Stimulated activated CD4-positive, alpha-beta T cell treated with anti-CD3 and anti-CD28 coated beads, TNF-alpha, amount 100 ng/mL, for 1 hour (primary cell): ENCODE results near the gene RBMY1B.
"Not testable (repeated sequence)": the region's sequence is repeated elsewhere in the genome, so short reads cannot be mapped to it uniquely, and the experiment has no call there.

Source experiments
- DNase-seq, 3 donors: peaks; one replicate each; pipeline ENCODE4 v3.0.0-alpha.2; 2020; ENCODE audit warnings: low read depth in 3 of 3, low spot score in 1 of 3

RBMY1B gene

DNA sequence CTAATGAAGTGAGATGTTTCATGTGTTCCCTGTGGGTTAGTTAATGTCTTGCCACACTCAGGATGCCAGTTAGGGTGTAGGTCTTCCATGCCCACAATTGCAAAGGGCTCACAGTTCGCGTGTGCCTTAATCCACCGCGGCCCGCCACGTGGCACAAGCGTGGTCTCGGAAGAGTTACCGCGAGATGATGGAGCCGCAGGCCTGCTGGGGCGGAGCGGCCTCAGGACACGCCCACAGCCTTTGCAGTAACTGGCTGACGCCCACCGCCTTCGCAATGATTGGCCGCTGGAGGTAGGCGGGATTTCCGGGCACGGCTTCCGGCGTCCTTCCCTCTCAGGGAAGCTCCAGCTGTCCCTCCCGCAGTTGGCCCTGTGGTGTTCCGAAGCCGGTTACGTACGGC lies at the start of gene RBMY1B:
RBMY1B (plus strand) TSS at position 301 of the 400 bp plus-strand sequence. CDS start 2,013 bp downstream, outside the sequence.
- not testable (repeated sequence) for DNase-seq

DNA sequence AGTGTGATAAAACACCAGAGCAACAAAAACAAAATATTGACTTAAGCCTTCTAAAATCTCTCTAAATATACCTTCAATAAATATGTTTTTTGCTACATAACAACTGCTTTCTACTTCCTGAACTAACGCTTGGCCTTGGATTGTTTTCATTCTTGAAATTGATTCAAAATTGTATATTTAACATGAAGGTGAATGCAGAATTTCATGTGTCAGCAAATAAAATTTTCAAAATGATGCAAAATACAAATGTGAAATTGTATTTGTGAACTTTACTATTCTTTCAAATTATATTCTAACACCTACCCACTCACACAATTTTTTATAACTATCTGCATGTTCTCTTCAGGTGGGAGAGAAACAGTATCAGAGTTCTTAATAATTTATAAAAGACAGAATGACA lies 48.2 kb upstream of the RBMY1B start:
- not testable (repeated sequence) for DNase-seq

DNA sequence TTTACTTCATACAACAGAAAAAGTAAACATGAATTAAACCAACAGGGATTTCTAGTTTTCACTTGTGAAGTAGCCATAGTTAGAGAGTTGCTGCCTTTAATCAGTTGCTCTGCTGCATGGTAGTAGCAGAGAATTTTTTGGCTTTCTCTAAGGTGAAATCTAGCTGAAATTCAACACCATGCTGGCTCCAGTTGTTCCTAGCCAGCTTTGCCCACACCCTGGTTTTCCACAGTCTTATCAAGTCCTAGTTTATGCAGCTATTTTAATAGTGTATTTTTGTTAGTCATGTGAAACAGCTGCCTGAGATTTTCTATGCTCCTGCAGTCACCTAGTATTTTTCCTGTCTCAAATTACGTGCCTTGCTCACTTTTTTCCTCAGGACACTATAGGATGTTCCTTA lies 28.2 kb upstream of the RBMY1B start:
- no peak for DNase-seq

DNA sequence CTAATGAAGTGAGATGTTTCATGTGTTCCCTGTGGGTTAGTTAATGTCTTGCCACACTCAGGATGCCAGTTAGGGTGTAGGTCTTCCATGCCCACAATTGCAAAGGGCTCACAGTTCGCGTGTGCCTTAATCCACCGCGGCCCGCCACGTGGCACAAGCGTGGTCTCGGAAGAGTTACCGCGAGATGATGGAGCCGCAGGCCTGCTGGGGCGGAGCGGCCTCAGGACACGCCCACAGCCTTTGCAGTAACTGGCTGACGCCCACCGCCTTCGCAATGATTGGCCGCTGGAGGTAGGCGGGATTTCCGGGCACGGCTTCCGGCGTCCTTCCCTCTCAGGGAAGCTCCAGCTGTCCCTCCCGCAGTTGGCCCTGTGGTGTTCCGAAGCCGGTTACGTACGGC lies 23.4 kb downstream of the RBMY1B start, which contains the start of gene RBMY1A1:
RBMY1A1 (plus strand) TSS at position 301 of the 400 bp plus-strand sequence. CDS start 2,013 bp downstream, outside the sequence.
- not testable (repeated sequence) for DNase-seq

DNA sequence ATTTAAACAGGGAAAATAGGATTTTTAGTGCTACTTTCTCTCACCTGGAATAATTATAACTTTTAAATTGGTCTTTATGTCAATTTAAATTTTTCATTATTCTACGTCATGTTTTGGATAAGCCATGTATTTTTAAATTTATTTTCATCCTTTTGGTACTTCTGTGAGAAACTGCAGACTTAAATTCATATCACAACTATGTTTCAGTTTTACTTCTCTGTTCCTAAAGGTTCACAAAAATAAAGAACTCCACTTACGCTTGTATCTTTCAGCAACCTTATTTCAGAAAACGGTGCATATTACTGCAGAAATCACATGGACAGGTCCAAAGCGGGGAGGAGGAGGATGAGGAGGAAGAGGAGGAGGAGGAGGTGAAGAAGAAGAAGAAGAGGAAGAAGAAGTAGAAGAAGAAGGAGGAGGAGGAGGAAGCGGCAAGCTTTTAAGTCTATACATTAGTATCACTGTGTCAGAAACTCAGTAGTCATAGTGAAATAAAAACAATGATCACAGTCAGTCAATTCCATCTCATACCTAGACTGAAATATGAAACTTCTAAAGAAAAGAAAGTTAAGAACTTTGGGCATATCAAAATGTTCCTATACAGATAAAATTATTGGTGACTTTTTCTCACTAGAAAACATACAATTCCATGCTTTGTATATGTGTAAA lies 48.3 kb downstream of the RBMY1B start:
- DNase-seq: not testable (repeated sequence)
